ENCODE data around the gene GPAT2.

Gene GPAT2

GRCh38 chr2:96082211-96083063, 47.7 kb upstream of the GPAT2 start:
- no peak for TF ChIP-seq CTCF (conservative IDR thresholded peaks at IDR 0.05; ENCODE audit: low read length)
- no peak for TF ChIP-seq EZH2phosphoT487 (IDR thresholded peaks at IDR 0.05; ENCODE audit: borderline replicate concordance)
- Histone ChIP-seq H2AFZ (ENCODE audit: low read length) (no peak overlapping the region), H3K9me3 (ENCODE audit: insufficient read depth, low read depth, low read length) (no peaks in the 10 kb centered on the region), H4K20me1 (ENCODE audit: insufficient read depth, low read length, poor library complexity, severe bottlenecking) (no peaks in the 10 kb centered on the region), H3K4me2 (ENCODE audit: low read depth, low read length, poor library complexity, severe bottlenecking) (no peak overlapping the region), H3K9ac (ENCODE audit: low read depth, low read length, poor library complexity, severe bottlenecking) (no peak overlapping the region), H3F3A (ENCODE audit: low read depth) (no peaks in the 10 kb centered on the region), H3K9me2 (replicated peaks; ENCODE audit: low read depth, low read length) (no peaks in the 10 kb centered on the region), H3K4me1 (ENCODE audit: insufficient read depth, low read length, poor library complexity, severe bottlenecking) (no peaks in the 10 kb centered on the region), H3K36me3 (ENCODE audit: insufficient read depth, low read length) (no peaks in the 10 kb centered on the region), H3K4me3 (ENCODE audit: low read length, poor library complexity, severe bottlenecking) (no peak overlapping the region), H3K27me3 (ENCODE audit: insufficient read depth, low read length, poor library complexity, severe bottlenecking) (no peaks in the 10 kb centered on the region), H3K79me2 (ENCODE audit: insufficient read depth, low read length) (no peaks in the 10 kb centered on the region)

GRCh38 chr2:96081042-96081441, 46.3 kb upstream of the GPAT2 start:
- Histone ChIP-seq H3K9ac (ENCODE audit: low read depth, low read length, poor library complexity, severe bottlenecking) (no peak overlapping the region), H3K9me3 (ENCODE audit: insufficient read depth, low read depth, low read length) (no peaks in the 10 kb centered on the region), H3K79me2 (ENCODE audit: insufficient read depth, low read length) (no peaks in the 10 kb centered on the region), H2AFZ (ENCODE audit: low read length) (no peak overlapping the region), H3K4me1 (ENCODE audit: insufficient read depth, low read length, poor library complexity, severe bottlenecking) (no peaks in the 10 kb centered on the region), H4K20me1 (ENCODE audit: insufficient read depth, low read length, poor library complexity, severe bottlenecking) (no peaks in the 10 kb centered on the region), H3K9me2 (replicated peaks; ENCODE audit: low read depth, low read length) (no peaks in the 10 kb centered on the region), H3K36me3 (ENCODE audit: insufficient read depth, low read length) (no peaks in the 10 kb centered on the region), H3F3A (ENCODE audit: low read depth) (no peaks in the 10 kb centered on the region), H3K4me2 (ENCODE audit: low read depth, low read length, poor library complexity, severe bottlenecking) (no peak overlapping the region), H3K4me3 (ENCODE audit: low read length, poor library complexity, severe bottlenecking) (no peak overlapping the region), H3K27me3 (ENCODE audit: insufficient read depth, low read length, poor library complexity, severe bottlenecking) (no peaks in the 10 kb centered on the region)
- TF ChIP-seq EZH2phosphoT487 (IDR thresholded peaks at IDR 0.05; ENCODE audit: borderline replicate concordance) (no peak), CTCF (conservative IDR thresholded peaks at IDR 0.05; ENCODE audit: low read length) (no peak)

GRCh38 chr2:96075199-96075771, 40.6 kb upstream of the GPAT2 start:
- no peaks in the 10 kb centered on the region for H3K27me3 ChIP-seq (ENCODE audit: insufficient read depth, low read length, poor library complexity, severe bottlenecking)
- no peak overlapping the region for H3K9ac ChIP-seq (ENCODE audit: low read depth, low read length, poor library complexity, severe bottlenecking)
- H3K36me3 ChIP-seq (ENCODE audit: insufficient read depth, low read length), result no peaks in the 10 kb centered on the region
- no peaks in the 10 kb centered on the region for H3K9me2 ChIP-seq (replicated peaks; ENCODE audit: low read depth, low read length)
- no peak overlapping the region for H3K4me3 ChIP-seq (ENCODE audit: low read length, poor library complexity, severe bottlenecking)
- no peaks in the 10 kb centered on the region for H3F3A ChIP-seq (ENCODE audit: low read depth)
- H3K79me2 ChIP-seq (ENCODE audit: insufficient read depth, low read length), result no peaks in the 10 kb centered on the region
- H3K4me2 ChIP-seq (ENCODE audit: low read depth, low read length, poor library complexity, severe bottlenecking), result no peak overlapping the region
- no peak overlapping the region for H2AFZ ChIP-seq (ENCODE audit: low read length)
- TF ChIP-seq CTCF (conservative IDR thresholded peaks at IDR 0.05; ENCODE audit: low read length), result no peak
- TF ChIP-seq EZH2phosphoT487 (IDR thresholded peaks at IDR 0.05; ENCODE audit: borderline replicate concordance), result no peak
- H3K4me1 ChIP-seq (ENCODE audit: insufficient read depth, low read length, poor library complexity, severe bottlenecking), result no peaks in the 10 kb centered on the region
- H3K9me3 ChIP-seq (ENCODE audit: insufficient read depth, low read depth, low read length), result no peaks in the 10 kb centered on the region
- H4K20me1 ChIP-seq (ENCODE audit: insufficient read depth, low read length, poor library complexity, severe bottlenecking), result no peaks in the 10 kb centered on the region
